ENCODE results near the gene SLAMF7. TPM values are rescaled to one million over a fixed set of nuclear protein-coding genes. Genes with fewer than 3 reads are reported as not detected.
"Not testable (repeated sequence)": the region's sequence is repeated elsewhere in the genome, so short reads cannot be mapped to it uniquely, and the experiment has no call there.

The SLAMF7 gene
- total RNA-seq, 1 donor from 2014 or later, result 18.4 TPM

- no peaks in the 10 kb centered on the region for H3K36me3 Mint-ChIP-seq (ENCODE audit: low read depth)
- H3K27ac Mint-ChIP-seq, result no peak within 1 kb of the TSS
- intact Hi-C loops (cut with micrococcal nuclease), result loop anchor here (1.0 to 5.0 kb wide), 6 partner anchors 15 to 189 kb away; partner anchors contain the start of genes SLAMF1 and SLAMF6
- H3K9me3 Mint-ChIP-seq, result no peaks in the 10 kb centered on the region
- DNase-seq, result peak; percentile 85
- no peaks in the 10 kb centered on the region for H3K27me3 Mint-ChIP-seq
- H3K4me1 Mint-ChIP-seq, result peaks cover 26% of the 10 kb centered on the region
- no peak within 1 kb of the TSS for H3K4me3 Mint-ChIP-seq
These were observed 27.3 kb upstream of the SLAMF7 start, which contains the start of gene CD48 for GRCh38 chr1:160711602-160712311. Gene CD48 (minus strand): TSS chr1:160711822. CDS start chr1:160711763, 59 bp downstream.

GRCh38 chr1:160712525-160713080 is 26.4 kb upstream of the SLAMF7 start:
- not testable (repeated sequence) for H3K27ac Mint-ChIP-seq; H3K36me3 Mint-ChIP-seq (ENCODE audit: low read depth); H3K9me3 Mint-ChIP-seq; H3K27me3 Mint-ChIP-seq; H3K4me3 Mint-ChIP-seq
- DNase-seq, result peak; percentile 87
- H3K4me1 Mint-ChIP-seq, result peaks cover 34% of the 10 kb centered on the region
- intact Hi-C loops (cut with micrococcal nuclease), result loop anchor here (1.0 to 5.0 kb wide), 3 partner anchors 14 to 190 kb away; partner anchors contain the start of gene SLAMF6

GRCh38 chr1:160713161-160713560 is 25.9 kb upstream of the SLAMF7 start:
- H3K4me1 Mint-ChIP-seq, result peaks cover 36% of the 10 kb centered on the region
- no peaks in the 10 kb centered on the region for H3K27me3 Mint-ChIP-seq
- H3K9me3 Mint-ChIP-seq, result no peaks in the 10 kb centered on the region
- DNase-seq, result no peak
- intact Hi-C loops (cut with micrococcal nuclease), result loop anchor here (5.0 kb wide), 1 partner anchor 191 kb away; the partner anchor contains the start of gene SLAMF6
- no peaks in the 10 kb centered on the region for H3K36me3 Mint-ChIP-seq (ENCODE audit: low read depth)
- no peak overlapping the region for H3K27ac Mint-ChIP-seq
- no peak overlapping the region for H3K4me3 Mint-ChIP-seq

GRCh38 chr1:160714034-160714648 is 24.9 kb upstream of the SLAMF7 start:
- peaks cover 38% of the 10 kb centered on the region for H3K4me1 Mint-ChIP-seq
- H3K27me3 Mint-ChIP-seq; H3K36me3 Mint-ChIP-seq (ENCODE audit: low read depth); H3K9me3 Mint-ChIP-seq; H3K27ac Mint-ChIP-seq; H3K4me3 Mint-ChIP-seq; DNase-seq: not testable (repeated sequence)
- intact Hi-C loops (cut with micrococcal nuclease), result loop anchor here (5.0 kb wide), 1 partner anchor 192 kb away; the partner anchor contains the start of gene SLAMF6

GRCh38 chr1:160716013-160716412 is 23.0 kb upstream of the SLAMF7 start:
- Mint-ChIP-seq H3K9me3 (no peaks in the 10 kb centered on the region), H3K27ac (no peak overlapping the region), H3K4me1 (peaks cover 45% of the 10 kb centered on the region), H3K27me3 (no peaks in the 10 kb centered on the region), H3K4me3 (no peak overlapping the region), H3K36me3 (ENCODE audit: low read depth) (no peaks in the 10 kb centered on the region)
- no peak for DNase-seq
- intact Hi-C loops (cut with micrococcal nuclease), result no loop called here

- H3K4me3 Mint-ChIP-seq, result no peak overlapping the region
These were observed 21.7 kb upstream of the SLAMF7 start for GRCh38 chr1:160717306-160717705.

GRCh38 chr1:160718210-160718609 is 20.8 kb upstream of the SLAMF7 start:
- H3K27ac Mint-ChIP-seq, result no peak overlapping the region

More at GRCh38 chr1:160717306-160717705, 21.7 kb upstream of the SLAMF7 start:
- no peak for DNase-seq
- Mint-ChIP-seq H3K4me1 (peaks cover 39% of the 10 kb centered on the region), H3K27ac (peak overlapping the region; percentile 36), H3K9me3 (no peaks in the 10 kb centered on the region), H3K36me3 (ENCODE audit: low read depth) (no peaks in the 10 kb centered on the region), H3K27me3 (no peaks in the 10 kb centered on the region)
- intact Hi-C loops (cut with micrococcal nuclease), result no loop called here

GRCh38 chr1:160720356-160721085 is 18.5 kb upstream of the SLAMF7 start:
- H3K27me3 Mint-ChIP-seq, result no peaks in the 10 kb centered on the region
- DNase-seq, result no peak
- no peak overlapping the region for H3K4me3 Mint-ChIP-seq
- no peak overlapping the region for H3K27ac Mint-ChIP-seq
- H3K4me1 Mint-ChIP-seq, result peaks cover 42% of the 10 kb centered on the region
- no peaks in the 10 kb centered on the region for H3K9me3 Mint-ChIP-seq
- intact Hi-C loops (cut with micrococcal nuclease), result no loop called here
- no peaks in the 10 kb centered on the region for H3K36me3 Mint-ChIP-seq (ENCODE audit: low read depth)

More at GRCh38 chr1:160718210-160718609, 20.8 kb upstream of the SLAMF7 start:
- Mint-ChIP-seq H3K36me3 (ENCODE audit: low read depth) (no peaks in the 10 kb centered on the region), H3K27me3 (no peaks in the 10 kb centered on the region), H3K4me3 (no peak overlapping the region), H3K4me1 (peaks cover 36% of the 10 kb centered on the region), H3K9me3 (no peaks in the 10 kb centered on the region)
- intact Hi-C loops (cut with micrococcal nuclease), result no loop called here
- DNase-seq, result no peak

- intact Hi-C loops (cut with micrococcal nuclease), result no loop called here
- Mint-ChIP-seq H3K4me1 (peaks cover 43% of the 10 kb centered on the region), H3K36me3 (ENCODE audit: low read depth) (no peaks in the 10 kb centered on the region)
These were observed 17.6 kb upstream of the SLAMF7 start for GRCh38 chr1:160721473-160721872.

GRCh38 chr1:160722726-160723125 is 16.3 kb upstream of the SLAMF7 start:
- Mint-ChIP-seq H3K4me1 (peaks cover 31% of the 10 kb centered on the region), H3K27me3 (no peaks in the 10 kb centered on the region), H3K4me3 (no peak overlapping the region), H3K9me3 (no peaks in the 10 kb centered on the region), H3K27ac (no peak overlapping the region), H3K36me3 (ENCODE audit: low read depth) (no peaks in the 10 kb centered on the region)
- intact Hi-C loops (cut with micrococcal nuclease), result no loop called here
- DNase-seq, result no peak

More at GRCh38 chr1:160721473-160721872, 17.6 kb upstream of the SLAMF7 start:
- Mint-ChIP-seq H3K9me3 (no peaks in the 10 kb centered on the region), H3K27ac (no peak overlapping the region), H3K4me3 (no peak overlapping the region), H3K27me3 (no peaks in the 10 kb centered on the region)
- DNase-seq, result no peak

- H3K9me3 Mint-ChIP-seq, result no peaks in the 10 kb centered on the region
- H3K36me3 Mint-ChIP-seq (ENCODE audit: low read depth), result no peaks in the 10 kb centered on the region
- H3K27me3 Mint-ChIP-seq, result no peaks in the 10 kb centered on the region
- H3K27ac Mint-ChIP-seq, result no peak overlapping the region
- H3K4me3 Mint-ChIP-seq, result no peak overlapping the region
- intact Hi-C loops (cut with micrococcal nuclease), result no loop called here
- no peak for DNase-seq
- H3K4me1 Mint-ChIP-seq, result peaks cover 30% of the 10 kb centered on the region
These were observed 15.7 kb upstream of the SLAMF7 start for GRCh38 chr1:160723332-160723731.

- H3K27ac Mint-ChIP-seq, result no peak overlapping the region
- DNase-seq, result no peak
- intact Hi-C loops (cut with micrococcal nuclease), result loop anchor here (5.0 kb wide), 1 partner anchor 153 kb away; no protein-coding TSS in a partner anchor
- H3K4me3 Mint-ChIP-seq, result no peak overlapping the region
- peaks cover 26% of the 10 kb centered on the region for H3K4me1 Mint-ChIP-seq
- H3K36me3 Mint-ChIP-seq (ENCODE audit: low read depth), result no peaks in the 10 kb centered on the region
- no peaks in the 10 kb centered on the region for H3K9me3 Mint-ChIP-seq
- H3K27me3 Mint-ChIP-seq, result no peaks in the 10 kb centered on the region
These were observed 14.4 kb upstream of the SLAMF7 start for GRCh38 chr1:160724465-160725242.

- H3K27me3 Mint-ChIP-seq, result no peaks in the 10 kb centered on the region
- H3K27ac Mint-ChIP-seq, result no peak overlapping the region
- DNase-seq, result no peak
- no peak overlapping the region for H3K4me3 Mint-ChIP-seq
- no peaks in the 10 kb centered on the region for H3K9me3 Mint-ChIP-seq
- no peaks in the 10 kb centered on the region for H3K36me3 Mint-ChIP-seq (ENCODE audit: low read depth)
- intact Hi-C loops (cut with micrococcal nuclease), result loop anchor here (1.0 to 5.0 kb wide), 4 partner anchors 14 to 151 kb away; no protein-coding TSS in a partner anchor
- peaks cover 19% of the 10 kb centered on the region for H3K4me1 Mint-ChIP-seq
These were observed 12.9 kb upstream of the SLAMF7 start for GRCh38 chr1:160726114-160726497.
